Right lobe of liver (tissue), 4 donors: ENCODE measurements around the gene FCAMR.

Source experiments
- CTCF ChIP-seq, 4 donors: fragments of 200-600 bp in 3 of 4; fragments of 450-650 bp in 1 of 4; IDR thresholded peaks; one replicate each; pipeline versions ENCODE4 v1.5.1 to v1.8.0; 2016 to 2022; ENCODE audit warnings: antibody characterized with exemption in 4 of 4, mild to moderate bottlenecking in 2 of 4
- POLR2A ChIP-seq: fragments of 450-650 bp; IDR thresholded peaks from one replicate; pipeline ENCODE4 v1.6.1; 2017; ENCODE audit warnings: antibody characterized with exemption, mild to moderate bottlenecking
- donor health status: DM: no; HTN: no; CAD: no.
- donor health status: DM: no; HTN: no; CAD: no.
- donor health status: DM: no; HTN: yes; CAD: no.

GRCh38 chr1:206944703-206945102, 25.6 kb downstream of the FCAMR start:
- TF ChIP-seq CTCF (IDR thresholded peaks at IDR 0.05) (no peak), POLR2A (no peak)
